ENCODE results near the gene PAX1.
A peak's percentile ranks its signal among the peaks of the same experiment; 100 is the strongest.

PAX1 gene

DNA sequence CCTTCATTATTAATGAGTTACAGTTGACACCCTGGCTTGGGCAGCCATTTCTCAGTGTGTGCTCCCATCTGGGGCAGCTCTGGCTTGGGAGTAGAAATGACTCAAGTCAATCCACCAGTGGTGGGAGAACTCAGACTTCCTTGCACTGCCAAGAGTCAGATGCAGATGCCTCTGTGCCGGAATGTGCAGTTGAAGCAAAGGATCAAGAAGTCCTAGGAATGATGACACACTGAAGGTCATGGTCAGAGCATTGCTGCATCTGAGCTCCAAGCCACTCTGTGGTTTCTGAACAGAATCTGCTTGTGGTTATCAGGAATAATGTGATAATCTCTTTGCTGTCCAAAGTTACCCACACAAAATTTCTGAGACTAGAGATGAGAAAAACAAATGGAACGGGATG lies 19.5 kb upstream of the PAX1 start:
- no peak for DNase-seq (ENCODE audit: extremely low read depth, low read depth)
- TF ChIP-seq, protein P1, sequence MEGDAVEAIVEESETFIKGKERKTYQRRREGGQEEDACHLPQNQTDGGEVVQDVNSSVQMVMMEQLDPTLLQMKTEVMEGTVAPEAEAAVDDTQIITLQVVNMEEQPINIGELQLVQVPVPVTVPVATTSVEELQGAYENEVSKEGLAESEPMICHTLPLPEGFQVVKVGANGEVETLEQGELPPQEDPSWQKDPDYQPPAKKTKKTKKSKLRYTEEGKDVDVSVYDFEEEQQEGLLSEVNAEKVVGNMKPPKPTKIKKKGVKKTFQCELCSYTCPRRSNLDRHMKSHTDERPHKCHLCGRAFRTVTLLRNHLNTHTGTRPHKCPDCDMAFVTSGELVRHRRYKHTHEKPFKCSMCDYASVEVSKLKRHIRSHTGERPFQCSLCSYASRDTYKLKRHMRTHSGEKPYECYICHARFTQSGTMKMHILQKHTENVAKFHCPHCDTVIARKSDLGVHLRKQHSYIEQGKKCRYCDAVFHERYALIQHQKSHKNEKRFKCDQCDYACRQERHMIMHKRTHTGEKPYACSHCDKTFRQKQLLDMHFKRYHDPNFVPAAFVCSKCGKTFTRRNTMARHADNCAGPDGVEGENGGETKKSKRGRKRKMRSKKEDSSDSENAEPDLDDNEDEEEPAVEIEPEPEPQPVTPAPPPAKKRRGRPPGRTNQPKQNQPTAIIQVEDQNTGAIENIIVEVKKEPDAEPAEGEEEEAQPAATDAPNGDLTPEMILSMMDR (IDR thresholded peaks at IDR 0.05; ENCODE audit: low read depth, low read length) = no peak

DNA sequence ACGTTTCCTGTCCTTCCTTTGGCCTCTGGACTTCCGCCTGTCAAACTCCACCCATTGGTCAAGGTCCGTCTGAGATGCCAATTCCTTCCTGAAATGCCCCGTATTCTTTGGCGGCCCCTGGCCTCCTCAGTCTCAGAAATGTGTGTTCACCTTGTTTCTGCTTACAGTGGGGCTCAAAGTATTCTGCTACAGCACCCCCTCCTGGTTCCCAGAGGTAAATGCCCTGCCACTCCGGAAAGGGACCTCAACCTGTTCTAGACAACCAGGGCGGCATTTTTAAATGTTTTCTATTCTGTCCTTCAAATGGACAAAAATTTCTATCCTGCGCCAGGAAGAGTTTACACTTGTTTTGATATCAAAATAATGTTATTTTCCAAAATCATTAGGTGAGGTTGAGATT lies 12.1 kb upstream of the PAX1 start:
- TF ChIP-seq, protein P1 (IDR thresholded peaks at IDR 0.05; ENCODE audit: low read depth, low read length) = no peak
- DNase-seq (ENCODE audit: extremely low read depth, low read depth) = no peak

DNA sequence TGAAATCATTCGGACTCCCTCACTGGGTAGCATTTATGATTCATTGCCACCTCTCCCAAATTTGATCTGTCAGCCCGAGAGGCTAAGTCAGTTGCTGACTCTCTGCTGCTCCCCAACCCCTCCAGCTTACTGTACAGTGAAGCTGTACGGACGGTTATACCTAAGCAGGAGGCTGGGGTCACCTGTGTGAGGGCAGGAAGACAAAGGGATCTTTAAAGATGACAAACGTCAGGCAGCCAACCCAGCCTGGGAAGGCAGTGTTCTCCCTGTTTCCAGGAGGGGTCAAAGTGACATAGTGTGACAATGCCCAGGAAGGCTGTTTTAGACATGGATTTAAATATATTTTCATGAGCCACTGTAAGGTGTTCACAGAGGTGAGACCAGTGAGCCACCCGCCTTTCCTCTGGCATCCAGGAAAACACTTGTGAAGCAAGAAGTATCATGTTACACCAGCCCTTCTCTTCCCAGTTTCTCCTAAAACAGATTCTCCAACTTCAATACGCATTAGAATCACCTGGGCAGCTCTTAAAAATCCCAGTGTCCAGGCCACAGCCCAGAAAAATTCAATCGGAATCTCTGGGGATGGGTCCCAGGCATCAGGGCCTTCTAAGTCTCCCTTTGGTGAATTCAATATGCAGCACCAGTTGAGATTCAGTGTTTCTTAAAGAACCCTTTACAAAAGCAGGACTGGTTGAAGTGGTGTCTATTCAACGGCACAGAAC lies 6.8 kb upstream of the PAX1 start:
- TF ChIP-seq, protein P1 (IDR thresholded peaks at IDR 0.05; ENCODE audit: low read depth, low read length) = no peak
- DNase-seq (ENCODE audit: extremely low read depth, low read depth) = no peak

DNA sequence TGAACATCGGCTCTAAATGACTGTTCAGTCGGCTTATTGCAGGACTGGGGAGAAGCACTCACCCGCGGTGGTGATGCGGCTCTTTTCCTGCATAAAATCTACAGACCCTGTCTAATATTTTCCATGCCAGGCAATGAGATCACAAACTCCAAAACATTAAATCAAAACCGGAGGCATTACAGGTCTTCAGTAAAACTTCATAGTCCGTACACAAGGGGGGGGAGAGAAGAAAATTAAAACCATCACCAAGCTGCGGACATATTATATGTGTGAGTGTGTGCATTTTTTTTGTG lies 6.3 kb upstream of the PAX1 start:
- no peak for DNase-seq (ENCODE audit: extremely low read depth, low read depth)
- TF ChIP-seq, protein P1 (IDR thresholded peaks at IDR 0.05; ENCODE audit: low read depth, low read length) = no peak

DNA sequence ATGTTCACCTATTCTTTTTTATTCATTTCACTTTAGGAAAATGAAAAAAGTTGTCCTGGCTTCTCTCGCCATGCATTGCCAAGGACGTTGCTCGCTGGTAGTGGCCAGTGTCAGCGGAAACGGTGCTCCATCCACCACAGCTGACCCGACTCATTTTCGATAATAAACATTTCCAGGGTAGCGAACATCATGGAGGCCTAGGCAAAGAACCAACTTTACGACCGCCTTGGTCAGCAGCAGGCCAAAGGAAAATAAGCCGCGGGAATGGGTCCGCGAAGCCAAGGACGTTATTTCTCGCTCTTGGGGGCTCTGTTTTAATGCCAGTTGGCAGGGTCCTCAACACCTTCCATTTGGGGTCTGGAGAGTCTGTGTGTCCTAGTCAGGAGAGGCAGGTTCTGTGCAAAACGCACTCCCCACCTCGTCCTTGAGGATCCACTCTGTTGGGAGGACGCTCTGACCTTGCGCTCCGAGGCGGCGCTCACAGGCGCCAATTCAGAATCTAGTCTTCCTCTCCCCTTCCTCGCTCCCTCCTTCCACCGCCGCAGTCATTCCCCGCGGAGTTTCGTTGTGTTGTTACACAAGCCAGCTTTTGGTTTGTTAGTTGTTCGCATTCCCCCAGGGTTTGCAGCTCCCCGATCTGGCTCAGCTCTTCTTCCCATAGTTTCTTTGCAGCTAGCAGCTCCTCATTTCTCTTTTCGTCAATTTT lies 4.1 kb upstream of the PAX1 start:
- DNase-seq (ENCODE audit: extremely low read depth, low read depth) = no peak
- TF ChIP-seq, protein P1 (IDR thresholded peaks at IDR 0.05; ENCODE audit: low read depth, low read length) = no peak

DNA sequence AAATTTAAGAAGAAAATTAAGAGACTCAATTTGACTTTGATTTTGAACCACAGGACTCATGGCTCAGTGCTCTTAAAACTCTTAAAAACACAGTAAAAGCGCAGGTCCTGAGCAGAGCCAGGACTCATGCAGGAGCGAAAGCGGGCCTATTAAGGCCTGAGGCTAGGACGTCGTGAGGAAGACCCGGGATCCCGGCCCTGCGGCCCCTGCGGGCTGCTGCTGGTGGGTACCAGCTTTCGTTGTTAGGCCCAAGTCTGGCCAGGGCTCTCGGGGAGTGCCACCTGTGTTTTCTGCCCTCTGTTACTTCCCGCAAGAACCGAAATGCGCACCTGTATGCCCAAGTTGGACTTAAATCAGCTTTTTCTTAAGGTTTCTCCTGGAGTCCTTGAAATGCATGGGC lies 3.4 kb upstream of the PAX1 start:
- DNase-seq (ENCODE audit: extremely low read depth, low read depth) = no peak
- TF ChIP-seq, protein P1 (IDR thresholded peaks at IDR 0.05; ENCODE audit: low read depth, low read length) = no peak

DNA sequence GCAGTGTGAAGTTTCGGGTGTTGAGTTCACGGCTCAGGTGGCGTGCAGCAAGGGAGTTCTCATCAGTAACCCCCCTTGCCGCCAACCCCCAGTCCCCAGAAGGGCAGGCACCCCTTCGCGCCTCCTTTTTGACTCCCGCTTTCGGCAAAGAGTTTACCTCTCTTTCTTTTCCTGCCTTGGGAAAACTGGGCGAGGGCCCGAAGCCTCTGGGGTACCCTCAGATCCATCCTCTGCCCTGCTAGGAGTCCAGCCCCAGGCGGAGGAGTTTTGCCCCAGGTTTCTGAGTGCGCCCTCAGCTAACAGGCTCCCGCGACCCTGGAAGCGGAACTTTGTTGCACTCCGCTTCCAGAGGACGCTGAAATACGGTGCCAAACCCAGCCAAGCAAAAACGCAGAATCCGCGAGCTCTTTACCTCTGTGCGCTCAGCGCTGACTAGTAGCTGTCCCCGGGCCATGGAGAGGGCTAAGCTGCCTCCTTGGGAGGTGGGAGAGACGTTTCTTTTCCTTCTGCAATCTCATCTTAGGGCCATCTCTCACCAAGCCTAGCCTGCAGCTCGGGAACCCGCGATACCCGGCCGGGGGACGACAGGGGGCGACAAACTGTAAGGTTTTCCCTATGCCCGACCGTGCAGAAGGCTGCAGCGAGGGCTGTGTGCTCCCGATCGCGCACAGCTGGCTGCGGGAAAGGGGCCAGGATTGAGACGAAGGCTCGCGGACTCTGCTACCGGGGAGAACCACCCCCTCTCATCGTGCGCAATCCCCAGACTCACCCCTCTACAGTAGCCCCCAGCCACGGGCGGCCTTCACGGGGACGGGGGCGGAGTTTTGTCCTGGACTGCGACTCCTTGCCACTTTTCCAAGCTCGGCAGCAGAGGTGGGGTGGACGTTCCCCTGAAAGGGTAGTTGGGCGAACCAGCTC lies 2.7 kb upstream of the PAX1 start:
- no peak for DNase-seq (ENCODE audit: extremely low read depth, low read depth)
- TF ChIP-seq, protein P1 (IDR thresholded peaks at IDR 0.05; ENCODE audit: low read depth, low read length) = peak; percentile 44

Data from AG09319 (cell line).